H1 (cell line): ENCODE results near the gene ANGEL2. TPM values are rescaled to one million over a fixed set of nuclear protein-coding genes. Genes with fewer than 3 reads are reported as not detected.

Experiments used
- ASH2L ChIP-seq: fragments of 200-600, 300-600 bp; sonication (generic); IDR thresholded peaks from one replicate; pipeline ENCODE4 v1.7.1; 2017; ENCODE audit warnings: low read length
- ATF2 ChIP-seq: IDR thresholded peaks from 2 replicates; pipeline ENCODE4 v1.6.1; 2012; ENCODE audit warnings: low read length, inconsistent platforms
- BACH1 ChIP-seq: IDR thresholded peaks from 2 replicates; pipeline ENCODE4 v1.6.1; 2012; ENCODE audit warnings: low read length, improper control_type of control experiment
- BCL11A ChIP-seq, 2 experiments: IDR thresholded peaks; one replicate each; pipeline ENCODE4 v1.6.1; 2011; ENCODE audit warnings: low read depth in 2 of 2, low read length in 2 of 2, mild to moderate bottlenecking in 2 of 2
- CBX8 ChIP-seq: fragments of 300-800, 300-1000 bp; sonication (generic); IDR thresholded peaks from 2 replicates; pipeline ENCODE4 v1.7.1; 2016; ENCODE audit warnings: low read depth, low read length, borderline replicate concordance
- CEBPB ChIP-seq: IDR thresholded peaks from 2 replicates; pipeline ENCODE4 v1.6.1; 2012; ENCODE audit warnings: low read depth, low read length
- CHD1 ChIP-seq: IDR thresholded peaks from 2 replicates; pipeline ENCODE4 v1.6.1; 2012; ENCODE audit warnings: low read depth, low read length, improper control_type of control experiment
- CHD2 ChIP-seq: IDR thresholded peaks from 2 replicates; pipeline ENCODE4 v1.6.1; 2012; ENCODE audit warnings: low read length, improper control_type of control experiment
- CTBP2 ChIP-seq: IDR thresholded peaks from 2 replicates; pipeline ENCODE4 v1.7.0; 2011; ENCODE audit warnings: borderline replicate concordance, mild to moderate bottlenecking, moderate library complexity, mixed read lengths, low read length; ENCODE audit not compliant: insufficient read depth, insufficient read length
- EGR1 ChIP-seq: IDR thresholded peaks from 2 replicates; pipeline ENCODE4 v1.6.1; 2011; ENCODE audit warnings: low read depth, low read length, borderline replicate concordance
- GTF2F1 ChIP-seq: IDR thresholded peaks from 2 replicates; pipeline ENCODE4 v1.6.1; 2012; ENCODE audit warnings: low read depth, low read length, improper control_type of control experiment, borderline replicate concordance
- HDAC2 ChIP-seq, 2 experiments: fragments of 300-600 bp in 1 of 2; sonication (generic) in 1 of 2; IDR thresholded peaks; 2 replicates each; pipeline ENCODE4 v1.6.1; 2011 to 2012; ENCODE audit warnings: low read depth in 2 of 2, low read length in 2 of 2, mild to moderate bottlenecking in 2 of 2, moderate library complexity in 2 of 2, borderline replicate concordance in 1 of 2, inconsistent platforms in 1 of 2
- HDAC6 ChIP-seq: IDR thresholded peaks from one replicate; pipeline ENCODE4 v1.7.1; 2012; ENCODE audit warnings: low read depth, mild to moderate bottlenecking, inconsistent platforms, low read length, moderate library complexity
- JUN ChIP-seq: IDR thresholded peaks from 2 replicates; pipeline ENCODE4 v1.6.1; 2011; ENCODE audit warnings: low read depth, mild to moderate bottlenecking, improper control_type of control experiment, low read length
- KDM1A ChIP-seq: fragments of 200-600, 300-600 bp; sonication (generic); IDR thresholded peaks from 2 replicates; pipeline ENCODE4 v1.7.1; 2016; ENCODE audit warnings: mild to moderate bottlenecking, low read length, borderline replicate concordance
- KDM4A ChIP-seq: IDR thresholded peaks from one replicate; pipeline ENCODE4 v1.7.1; 2012; ENCODE audit warnings: low read depth, mild to moderate bottlenecking, moderate library complexity, low read length, inconsistent platforms; ENCODE audit not compliant: severe bottlenecking
- MAFK ChIP-seq: IDR thresholded peaks from 2 replicates; pipeline ENCODE4 v1.6.1; 2012; ENCODE audit warnings: low read depth, mild to moderate bottlenecking, improper control_type of control experiment, low read length
- MAX ChIP-seq: IDR thresholded peaks from 2 replicates; pipeline ENCODE4 v1.6.1; 2012; ENCODE audit warnings: inconsistent platforms
- POLR2A ChIP-seq, 2 experiments: IDR thresholded peaks; 1 replicate in 1 of 2; 2 replicates in 1 of 2; pipeline ENCODE4 v1.6.1; 2011; ENCODE audit warnings: low read depth in 2 of 2, low read length in 2 of 2, mild to moderate bottlenecking in 2 of 2; ENCODE audit errors: control extremely low read depth in 1 of 2
- RBBP5 ChIP-seq: IDR thresholded peaks from 2 replicates; pipeline ENCODE4 v1.7.1; 2012; ENCODE audit warnings: low read depth, mild to moderate bottlenecking, inconsistent platforms, low read length, moderate library complexity, borderline replicate concordance
- RFX5 ChIP-seq: IDR thresholded peaks from 2 replicates; pipeline ENCODE4 v1.6.1; 2011; ENCODE audit warnings: low read depth, low read length, improper control_type of control experiment, borderline replicate concordance
- SIX5 ChIP-seq: IDR thresholded peaks from 2 replicates; pipeline ENCODE4 v1.6.1; 2011; ENCODE audit warnings: mild to moderate bottlenecking, low read depth, low read length
- SRF ChIP-seq: IDR thresholded peaks from 2 replicates; pipeline ENCODE4 v1.6.1; 2011; ENCODE audit warnings: mild to moderate bottlenecking, low read depth, low read length, moderate library complexity
- TCF12 ChIP-seq: IDR thresholded peaks from 2 replicates; pipeline ENCODE4 v1.6.1; 2011; ENCODE audit warnings: low read depth, mild to moderate bottlenecking, low read length
- TEAD4 ChIP-seq: IDR thresholded peaks from 2 replicates; pipeline ENCODE4 v1.6.1; 2012; ENCODE audit warnings: low read depth, low read length, inconsistent platforms, mixed read lengths
- YY1 ChIP-seq: IDR thresholded peaks from 2 replicates; pipeline ENCODE4 v1.6.1; 2011; ENCODE audit warnings: low read depth, mild to moderate bottlenecking, low read length
- polyA plus RNA-seq, 7 experiments: library from polyadenylated mRNA; depleted of rRNA in 3 of 7; stranded (reverse) in 5 of 7; unstranded in 2 of 7; fragments of >200 nt in 5 of 7; fragments of 200-250 nt in 2 of 7; gene quantifications; 1 replicate in 5 of 7; 2 replicates in 1 of 7; 4 replicates in 1 of 7; pipeline versions ENCODE4 v1.2.1 to v1.2.3, GENCODE V29; 2011 to 2013; ENCODE audit warnings: missing spikeins in 2 of 7, mixed read lengths in 2 of 7
- total RNA-seq: library from RNA; stranded (reverse); fragmentation: NEBNext Ultra II Directional; extraction: Animal tissue kit (Norgen Biotek cat#: 25700); gene quantifications from 2 replicates; pipeline ENCODE4 v1.2.1, GENCODE V29; 2021

ANGEL2 gene
- total and polyA plus RNA-seq, 2 of the 8 experiments (the other 6 are each of a cell fraction or from before 2014, with no cell fraction given) = 18.1 to 39.9 TPM

GRCh38 chr1:212967801-212968200 is 47.9 kb downstream of the ANGEL2 start (continued):
- TF ChIP-seq CBX8 (no peak), EGR1 (no peak), SIX5 (no peak), CTBP2 (no peak), ASH2L (no peak), RBBP5 (no peak), MAFK (peak; percentile 58; the same call in 1 of the 2 replicates), CEBPB (peak; percentile 88), YY1 (peak; percentile 41; the same call in 1 of the 2 replicates), HDAC6 (no peak), JUN (no peak), RFX5 (no peak), KDM1A (no peak), BACH1 (no peak; the same call in 1 of the 2 replicates), BCL11A (IDR thresholded peaks at IDR 0.05; ENCODE audit: low read depth in 2 of 2, low read length in 2 of 2) (no peak), CHD2 (no peak), SRF (no peak), MAX (0 out of 2 replicates have a peak, but pooled peaks have one; percentile 22), TCF12 (no peak), CHD1 (no peak), GTF2F1 (no peak), TEAD4 (0 out of 2 replicates have a peak, but pooled peaks have one; percentile 7), POLR2A (IDR thresholded peaks at IDR 0.05; ENCODE audit: control extremely low read depth in 1 of 2, low read depth in 2 of 2, low read length in 2 of 2) (peak; percentile 52 to 65), HDAC2 (IDR thresholded peaks at IDR 0.05; ENCODE audit: borderline replicate concordance in 1 of 2, low read depth in 2 of 2, low read length in 2 of 2) (no peak), KDM4A (no peak), ATF2 (peak; percentile 85; the same call in 1 of the 2 replicates)
